ENCODE results near the gene ATXN2.

DNA sequence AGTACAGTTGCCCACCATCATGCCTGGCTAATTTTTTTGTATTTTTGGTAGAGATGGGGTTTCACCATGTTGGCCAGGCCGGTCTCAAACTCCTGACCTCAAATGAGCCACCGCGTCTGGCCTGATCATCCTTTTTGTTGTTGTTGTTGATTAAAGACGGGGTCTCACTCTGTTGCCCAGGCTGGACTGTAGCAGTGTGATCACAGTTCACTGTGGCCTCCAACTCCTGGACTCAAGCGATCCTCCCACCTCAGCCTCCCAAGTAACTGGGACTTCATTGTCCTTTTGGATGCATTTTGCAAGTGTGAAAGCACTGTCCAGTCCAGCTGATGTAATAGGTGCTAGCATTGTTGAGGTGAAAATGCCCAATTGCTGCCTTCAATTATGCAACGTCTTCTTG lies 27.1 kb upstream of the ATXN2 start:
- TF ChIP-seq, protein P1, sequence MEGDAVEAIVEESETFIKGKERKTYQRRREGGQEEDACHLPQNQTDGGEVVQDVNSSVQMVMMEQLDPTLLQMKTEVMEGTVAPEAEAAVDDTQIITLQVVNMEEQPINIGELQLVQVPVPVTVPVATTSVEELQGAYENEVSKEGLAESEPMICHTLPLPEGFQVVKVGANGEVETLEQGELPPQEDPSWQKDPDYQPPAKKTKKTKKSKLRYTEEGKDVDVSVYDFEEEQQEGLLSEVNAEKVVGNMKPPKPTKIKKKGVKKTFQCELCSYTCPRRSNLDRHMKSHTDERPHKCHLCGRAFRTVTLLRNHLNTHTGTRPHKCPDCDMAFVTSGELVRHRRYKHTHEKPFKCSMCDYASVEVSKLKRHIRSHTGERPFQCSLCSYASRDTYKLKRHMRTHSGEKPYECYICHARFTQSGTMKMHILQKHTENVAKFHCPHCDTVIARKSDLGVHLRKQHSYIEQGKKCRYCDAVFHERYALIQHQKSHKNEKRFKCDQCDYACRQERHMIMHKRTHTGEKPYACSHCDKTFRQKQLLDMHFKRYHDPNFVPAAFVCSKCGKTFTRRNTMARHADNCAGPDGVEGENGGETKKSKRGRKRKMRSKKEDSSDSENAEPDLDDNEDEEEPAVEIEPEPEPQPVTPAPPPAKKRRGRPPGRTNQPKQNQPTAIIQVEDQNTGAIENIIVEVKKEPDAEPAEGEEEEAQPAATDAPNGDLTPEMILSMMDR (IDR thresholded peaks at IDR 0.05) = no peak
- TF ChIP-seq POLR2AphosphoS5 (IDR thresholded peaks at IDR 0.05) (no peak), POLR2A (IDR thresholded peaks at IDR 0.05) (no peak)

Measured in breast epithelium (tissue), 3 donors.